HG03460 (cell line): ENCODE data around the gene CD27.
"Not testable (repeated sequence)": the region's sequence is repeated elsewhere in the genome, so short reads cannot be mapped to it uniquely, and the experiment has no call there.

Source experiments
- ATAC-seq: cut with Tn5 transposase; IDR thresholded peaks from one replicate; pipeline ENCODE4 v1.9.1; 2021; ENCODE audit not compliant: unreplicated experiment

Gene CD27

GRCh38 chr12:6444704-6445688, at the start of gene CD27:
Gene CD27 (plus strand): TSS chr12:6444955. CDS start chr12:6445096, 141 bp downstream.
- no peak for ATAC-seq

- no peak for ATAC-seq
Observed at GRCh38 chr12:6396031-6396430, 48.7 kb upstream of the CD27 start.

GRCh38 chr12:6399884-6400644, 44.7 kb upstream of the CD27 start:
- no peak for ATAC-seq

- no peak for ATAC-seq
Observed at GRCh38 chr12:6404390-6404789, 40.4 kb upstream of the CD27 start.

- ATAC-seq, result no peak
Observed at GRCh38 chr12:6405963-6406362, 38.8 kb upstream of the CD27 start.

- no peak for ATAC-seq
Observed at GRCh38 chr12:6407236-6407954, 37.4 kb upstream of the CD27 start.

- no peak for ATAC-seq
Observed at GRCh38 chr12:6416596-6416995, 28.2 kb upstream of the CD27 start.

GRCh38 chr12:6418796-6419195, 26.0 kb upstream of the CD27 start:
- no peak for ATAC-seq

- no peak for ATAC-seq
Observed at GRCh38 chr12:6420364-6420763, 24.4 kb upstream of the CD27 start.

GRCh38 chr12:6423267-6424007, 21.3 kb upstream of the CD27 start:
- peak; percentile 42 for ATAC-seq

GRCh38 chr12:6424008-6424347, 20.8 kb upstream of the CD27 start:
- ATAC-seq, result no peak

GRCh38 chr12:6424866-6425265, 19.9 kb upstream of the CD27 start:
- ATAC-seq, result no peak

GRCh38 chr12:6425590-6426531, 18.9 kb upstream of the CD27 start:
- ATAC-seq, result no peak

- ATAC-seq, result peak; percentile 67
Observed at GRCh38 chr12:6426882-6427671, 17.7 kb upstream of the CD27 start.

GRCh38 chr12:6427796-6428195, 17.0 kb upstream of the CD27 start:
- ATAC-seq, result not testable (repeated sequence)

GRCh38 chr12:6428326-6428725, 16.4 kb upstream of the CD27 start:
- no peak for ATAC-seq

- no peak for ATAC-seq
Observed at GRCh38 chr12:6430124-6430989, 14.4 kb upstream of the CD27 start.

- ATAC-seq, result no peak
Observed at GRCh38 chr12:6432991-6433390, 11.8 kb upstream of the CD27 start.
